ENCODE measurements around the gene MND1.
A peak's percentile ranks its signal among the peaks of the same experiment; 100 is the strongest.

The MND1 gene, protein sequence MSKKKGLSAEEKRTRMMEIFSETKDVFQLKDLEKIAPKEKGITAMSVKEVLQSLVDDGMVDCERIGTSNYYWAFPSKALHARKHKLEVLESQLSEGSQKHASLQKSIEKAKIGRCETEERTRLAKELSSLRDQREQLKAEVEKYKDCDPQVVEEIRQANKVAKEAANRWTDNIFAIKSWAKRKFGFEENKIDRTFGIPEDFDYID

DNA sequence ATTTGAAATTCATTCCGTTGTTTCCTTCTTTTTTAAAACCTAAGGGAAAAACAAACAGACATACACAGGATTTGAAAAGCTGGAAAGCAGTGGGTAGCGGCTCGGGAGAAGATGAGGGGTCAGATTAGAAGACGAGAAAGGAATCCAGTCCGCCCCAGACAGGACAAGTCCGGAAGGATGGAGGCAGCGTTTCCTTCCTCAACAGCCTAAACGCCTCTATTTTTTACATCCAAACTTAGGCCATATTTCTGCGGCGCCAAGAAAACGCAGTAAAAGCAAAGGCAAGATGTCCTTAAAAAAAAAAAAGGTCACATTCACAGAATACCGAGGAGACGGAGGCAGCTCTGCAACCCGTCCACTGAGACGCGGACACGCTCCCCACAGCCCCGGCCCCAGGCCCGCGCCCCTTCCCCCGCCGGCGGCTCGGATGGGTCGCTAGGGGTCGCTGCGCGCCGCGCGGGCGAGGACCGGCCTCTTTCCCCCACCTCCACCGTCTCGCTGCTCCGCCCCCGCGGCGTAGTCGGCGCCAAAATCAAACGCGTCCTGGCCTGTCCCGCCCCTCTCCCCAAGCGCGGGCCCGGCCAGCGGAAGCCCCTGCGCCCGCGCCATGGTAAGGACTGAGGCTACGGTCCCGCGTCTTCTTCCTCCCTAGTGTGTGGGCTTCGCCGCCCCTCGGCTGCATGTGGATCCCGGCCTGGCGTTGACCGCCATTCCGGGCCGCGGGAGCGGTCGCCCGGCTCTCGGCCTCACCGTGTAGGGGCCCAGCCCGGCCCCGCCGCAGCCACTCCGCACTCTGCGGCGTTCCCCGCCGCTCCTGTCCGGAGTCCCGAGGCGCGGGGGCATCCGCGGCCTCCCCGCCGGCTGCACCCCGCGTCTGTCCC lies at the start of gene MND1:
Gene MND1, plus strand, starts transcription at position 558 of the 881 bp plus-strand sequence. Its CDS starts 50 bp downstream, at position 608.
- DNase-seq, result peak; percentile 91

- no peak for DNase-seq
Observed at GRCh38 chr4:153295131-153295755, 49.2 kb upstream of the MND1 start.

- DNase-seq, result no peak
Observed at GRCh38 chr4:153296040-153296823, 48.3 kb upstream of the MND1 start.

DNA sequence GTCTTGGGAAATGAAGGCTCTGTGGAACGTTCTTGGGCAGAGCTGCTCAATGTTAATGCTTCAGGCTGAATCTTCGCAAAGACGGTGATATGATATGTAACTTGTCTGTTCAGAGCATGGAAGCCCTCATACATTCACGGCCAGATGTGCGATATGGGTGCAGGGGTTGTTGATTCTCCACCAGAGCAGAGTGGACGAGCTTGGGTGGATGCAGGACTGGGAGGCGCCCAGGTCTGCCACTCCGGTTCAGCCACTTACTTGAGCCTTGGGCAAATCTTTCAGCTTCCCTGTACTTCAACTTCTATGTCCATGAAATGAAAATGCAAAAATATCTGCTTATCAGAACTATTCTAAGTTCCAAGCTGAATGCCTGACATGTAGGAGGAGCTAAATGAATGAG lies 47.4 kb upstream of the MND1 start:
- DNase-seq, result no peak

- DNase-seq, result no peak
Observed at GRCh38 chr4:153310793-153311192, 33.7 kb upstream of the MND1 start.

DNA sequence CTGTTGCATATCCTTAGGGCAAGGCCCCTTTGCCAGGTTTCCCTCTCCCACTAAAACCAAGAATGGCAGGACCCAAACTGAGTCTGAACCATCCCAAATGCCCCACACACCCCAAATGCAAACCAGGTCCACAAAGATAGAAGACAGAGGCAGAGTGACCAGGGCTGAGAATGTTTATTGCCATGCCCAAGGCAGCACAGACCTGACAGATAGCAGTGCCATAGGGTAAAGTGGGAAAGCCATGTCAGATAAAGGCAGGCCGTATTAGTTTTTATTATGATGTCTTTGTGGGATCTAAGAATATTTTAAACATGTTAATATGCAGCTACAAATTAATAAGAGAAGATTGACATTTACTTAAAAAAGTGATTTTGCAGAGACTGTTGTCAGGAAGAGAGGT lies 29.6 kb upstream of the MND1 start:
- DNase-seq, result no peak

GRCh38 chr4:153318696-153319320 lies 25.7 kb upstream of the MND1 start:
- peak; percentile 84 for DNase-seq

DNA sequence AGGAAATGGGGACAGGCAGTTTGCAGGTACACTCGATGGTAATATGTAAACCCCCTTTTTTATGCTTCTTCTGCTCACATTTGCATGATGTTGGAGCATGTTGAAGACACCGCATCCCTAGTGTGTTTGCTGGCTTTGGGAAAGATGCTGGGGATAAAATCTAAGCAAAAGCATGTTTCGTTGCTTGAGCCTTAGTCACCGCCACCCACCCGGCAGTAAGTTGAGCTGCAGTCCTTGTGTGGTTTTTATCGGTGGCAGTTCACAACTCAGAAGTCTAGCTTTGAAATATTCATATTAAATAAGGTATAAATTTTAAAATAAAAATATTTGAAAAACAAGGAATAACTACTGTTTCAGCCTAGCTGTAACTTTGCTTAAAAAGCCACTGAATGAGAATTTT lies 21.7 kb upstream of the MND1 start:
- no peak for DNase-seq

GRCh38 chr4:153324046-153324445 lies 20.4 kb upstream of the MND1 start:
- DNase-seq, result no peak

DNA sequence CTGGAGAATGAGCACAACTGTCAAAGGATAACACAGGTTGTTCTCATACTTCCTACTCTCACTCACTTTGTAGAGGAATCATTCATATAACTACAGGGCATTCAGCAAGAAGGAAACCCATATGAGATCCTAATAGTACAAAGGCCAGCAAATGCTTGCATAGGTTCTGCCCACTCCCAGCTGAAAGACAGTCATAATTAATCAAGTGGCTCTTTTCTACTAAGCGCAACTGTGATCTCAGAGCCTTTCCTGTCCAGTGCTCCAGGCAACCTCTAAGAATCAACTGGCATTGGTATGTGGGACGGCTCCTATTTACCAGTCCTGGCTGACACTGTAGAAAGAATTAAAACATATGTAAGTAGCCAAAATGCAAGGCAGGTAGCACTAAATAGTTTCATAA lies 18.9 kb upstream of the MND1 start:
- no peak for DNase-seq

DNA sequence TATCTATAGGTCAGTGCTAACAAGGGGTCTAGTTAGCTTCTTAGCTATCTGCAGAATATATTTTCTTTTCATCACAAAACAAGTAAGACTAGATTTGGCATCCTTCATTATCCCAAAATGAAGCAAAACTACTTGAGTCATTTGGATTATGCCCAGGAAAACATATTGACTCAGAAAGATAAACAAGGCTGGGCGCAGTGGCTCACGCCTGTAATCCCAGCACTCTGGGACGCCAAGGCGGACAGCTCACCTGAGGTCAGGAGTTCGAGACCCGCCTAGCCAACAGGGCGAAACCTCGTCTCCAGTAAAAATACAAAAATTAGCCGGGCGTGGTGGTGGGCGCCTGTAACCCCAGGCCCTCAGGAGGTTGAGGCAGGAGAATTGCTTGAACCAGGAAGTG lies 18.0 kb upstream of the MND1 start:
- no peak for DNase-seq

- no peak for DNase-seq
Observed at GRCh38 chr4:153327247-153327646, 17.2 kb upstream of the MND1 start.

- DNase-seq, result no peak
Observed at GRCh38 chr4:153332936-153333335, 11.6 kb upstream of the MND1 start.

- DNase-seq, result no peak
Observed at GRCh38 chr4:153333874-153334273, 10.6 kb upstream of the MND1 start.

DNA sequence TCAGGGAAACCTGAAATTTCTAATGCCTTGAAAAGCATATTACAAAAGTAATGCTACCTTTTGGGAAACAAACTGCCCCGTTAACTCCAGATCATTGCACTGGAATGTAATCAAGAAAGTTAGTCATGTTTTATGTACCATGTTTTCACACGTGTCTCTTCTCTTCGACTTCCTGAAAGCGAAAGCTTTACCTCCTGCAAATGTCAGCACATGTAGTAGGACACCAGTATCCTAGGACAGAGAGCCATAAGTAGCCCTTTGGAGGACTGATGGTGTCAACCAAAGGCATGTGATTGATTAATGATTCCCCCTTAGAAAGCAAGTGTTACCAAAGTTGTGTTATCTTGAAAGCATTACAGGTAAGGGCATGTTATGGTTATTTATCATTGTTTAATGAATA lies 8.8 kb upstream of the MND1 start:
- DNase-seq, result no peak

DNA sequence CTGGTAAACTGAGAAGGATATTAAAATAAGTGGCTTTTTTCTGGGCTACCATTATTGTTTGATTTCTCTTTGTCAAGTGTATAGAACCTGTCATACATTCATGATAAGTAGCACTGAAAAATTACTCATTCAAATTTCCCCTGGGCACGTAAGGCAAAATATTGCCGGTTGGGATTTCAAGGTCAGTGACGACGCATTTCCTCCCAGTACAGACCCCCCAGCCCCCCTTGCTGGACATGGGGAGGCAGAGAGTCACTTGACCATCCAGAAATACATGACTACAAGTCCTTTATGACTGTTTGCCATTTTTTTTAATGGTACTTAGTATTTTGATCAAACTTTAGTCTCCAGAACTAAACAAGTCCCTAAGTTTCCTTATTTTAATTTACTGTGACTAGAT lies 6.8 kb upstream of the MND1 start:
- no peak for DNase-seq

DNA sequence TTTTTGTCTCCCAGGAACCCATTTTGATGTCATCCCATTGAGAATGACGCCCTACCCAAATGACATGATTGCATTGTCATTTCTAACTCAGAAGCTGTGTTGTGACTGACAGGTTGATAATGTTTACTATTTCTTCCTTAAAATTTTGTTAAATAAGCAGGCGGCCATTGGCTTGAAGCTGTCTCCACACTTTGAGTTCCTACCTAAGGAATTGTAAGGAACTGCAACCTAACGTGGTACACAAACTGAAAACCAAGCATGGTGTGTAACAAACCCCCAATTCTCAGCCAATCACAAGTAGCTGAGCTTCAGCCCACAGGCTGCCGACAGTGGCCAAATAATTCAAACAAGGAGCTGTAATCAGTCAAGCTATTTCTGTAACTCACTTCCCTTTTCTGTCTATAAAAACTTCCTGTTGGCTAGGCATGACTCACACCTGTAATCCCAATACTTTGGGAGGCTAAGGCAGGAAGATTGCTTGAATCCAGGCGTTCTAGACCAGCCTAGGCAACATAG lies 2.9 kb upstream of the MND1 start:
- DNase-seq, result peak; percentile 55

DNA sequence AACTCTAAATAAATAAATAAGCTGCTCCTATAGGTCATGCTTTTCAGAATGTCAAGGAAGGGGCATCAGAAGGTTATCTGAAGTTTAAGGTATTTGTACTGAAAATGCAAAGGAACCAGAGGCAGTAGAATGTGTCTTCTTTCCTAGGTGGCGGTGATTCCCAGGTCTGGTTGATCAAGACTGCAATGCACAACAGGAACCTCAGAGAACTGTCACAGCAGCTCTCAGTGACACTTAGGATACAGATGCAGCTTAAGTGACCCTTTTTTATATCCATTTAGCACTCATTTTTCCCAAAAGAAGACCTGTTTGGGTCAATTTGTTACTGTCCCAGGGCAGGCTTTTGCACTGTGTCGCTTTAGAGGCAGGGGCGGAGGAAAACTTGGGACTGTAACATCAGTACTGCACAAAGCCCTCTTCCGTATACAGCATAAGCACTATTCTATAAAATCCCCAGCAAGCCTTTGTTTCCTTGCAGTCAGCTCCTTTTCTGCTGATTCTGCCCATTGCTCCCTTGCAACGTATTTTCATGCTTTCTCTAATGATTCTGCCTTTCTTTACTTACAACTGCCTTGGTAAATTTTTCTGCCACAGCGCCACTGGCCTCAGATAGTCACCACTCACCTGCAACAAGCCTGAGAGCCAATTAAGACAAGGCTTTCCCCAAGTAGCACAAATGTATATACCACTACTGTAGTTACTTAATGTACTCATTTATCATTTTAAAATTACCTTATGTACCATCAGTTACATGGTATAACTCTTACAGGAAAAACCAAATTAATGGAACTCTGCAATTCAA lies 1.5 kb upstream of the MND1 start:
- no peak for DNase-seq

GRCh38 chr4:153345012-153345981 lies 809 bp downstream of the MND1 start:
- DNase-seq, result peak; percentile 82

GRCh38 chr4:153346031-153346430 lies 1.5 kb downstream of the MND1 start:
- DNase-seq, result no peak
